ENCODE data around the gene APC2. TPM values are rescaled to one million over a fixed set of nuclear protein-coding genes. Genes with fewer than 3 reads are reported as not detected.
"Not testable (repeated sequence)": the region's sequence is repeated elsewhere in the genome, so short reads cannot be mapped to it uniquely, and the experiment has no call there.

APC2 gene
- total RNA-seq, 1 donor from 2014 or later, result 0.15 TPM

- intact Hi-C loops (cut with micrococcal nuclease), result no loop called here
Measured at GRCh38 chr19:1510807-1511206, 60.9 kb downstream of the APC2 start.

DNA sequence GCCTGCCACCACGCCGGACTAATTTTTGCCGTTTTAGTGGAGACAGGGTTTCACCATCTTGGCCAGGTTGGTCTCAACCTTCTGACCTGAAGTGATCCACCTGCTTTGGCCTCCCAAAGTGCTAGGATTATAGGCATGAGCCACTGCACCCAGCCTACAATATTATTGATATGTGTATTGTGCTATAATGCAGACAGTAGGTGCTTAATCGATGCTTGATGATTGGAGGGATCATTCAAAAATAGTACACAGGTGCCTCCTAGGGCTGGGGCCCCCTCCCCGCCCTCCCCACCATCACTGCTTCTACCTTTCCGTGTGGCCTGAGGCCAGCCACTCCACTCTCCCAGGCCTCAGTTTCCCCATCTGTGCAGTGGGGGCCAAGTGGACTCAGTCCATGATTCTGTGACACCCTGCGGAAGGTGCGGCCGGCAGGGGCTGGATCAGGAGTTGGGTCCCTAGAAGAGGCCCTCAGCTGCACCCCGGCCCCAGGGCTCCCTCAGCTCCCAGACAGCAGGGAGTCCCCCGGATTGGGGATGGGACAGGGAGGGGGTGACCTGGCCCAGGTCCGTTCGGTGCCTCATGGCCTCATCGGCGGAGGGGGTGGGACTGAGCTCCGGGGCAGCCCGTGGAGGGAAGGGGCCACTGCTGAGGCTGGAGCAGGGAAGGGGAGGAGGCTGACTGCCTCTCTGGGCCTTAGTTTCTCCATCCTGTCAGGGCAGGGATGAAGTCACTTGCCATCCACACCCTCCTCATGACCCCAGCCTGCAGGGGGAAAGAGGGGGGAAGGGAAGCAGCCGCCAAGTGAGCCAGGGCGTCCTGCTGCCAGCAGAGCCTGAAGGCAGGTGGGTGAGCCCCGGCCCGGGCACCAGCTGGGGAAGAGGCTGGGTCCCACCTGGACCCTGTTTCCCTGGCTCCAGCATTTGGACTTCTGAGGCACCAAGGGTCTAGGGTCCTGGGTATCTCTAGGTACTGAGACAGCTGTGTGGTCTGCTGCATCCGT, 61.7 kb downstream of the APC2 start:
- intact Hi-C loops (cut with micrococcal nuclease), result loop anchor here (2.0 kb wide), 1 partner anchor 67 kb away; no protein-coding TSS in a partner anchor

GRCh38 chr19:1512671-1513498, 63.0 kb downstream of the APC2 start, which contains the start of gene ADAMTSL5:
Gene ADAMTSL5, minus strand, starts transcription at chr19:1513019. Its CDS starts 2,076 bp downstream, at chr19:1510943.
- intact Hi-C loops (cut with micrococcal nuclease), result loop anchor here (2.0 kb wide), 1 partner anchor 68 kb away; no protein-coding TSS in a partner anchor

- intact Hi-C loops (cut with micrococcal nuclease), result loop anchor here (2.0 kb wide), 1 partner anchor 69 kb away; no protein-coding TSS in a partner anchor
Measured at GRCh38 chr19:1513499-1514294, 63.8 kb downstream of the APC2 start.

GRCh38 chr19:1514295-1514661, 64.4 kb downstream of the APC2 start:
- intact Hi-C loops (cut with micrococcal nuclease), result no loop called here

DNA sequence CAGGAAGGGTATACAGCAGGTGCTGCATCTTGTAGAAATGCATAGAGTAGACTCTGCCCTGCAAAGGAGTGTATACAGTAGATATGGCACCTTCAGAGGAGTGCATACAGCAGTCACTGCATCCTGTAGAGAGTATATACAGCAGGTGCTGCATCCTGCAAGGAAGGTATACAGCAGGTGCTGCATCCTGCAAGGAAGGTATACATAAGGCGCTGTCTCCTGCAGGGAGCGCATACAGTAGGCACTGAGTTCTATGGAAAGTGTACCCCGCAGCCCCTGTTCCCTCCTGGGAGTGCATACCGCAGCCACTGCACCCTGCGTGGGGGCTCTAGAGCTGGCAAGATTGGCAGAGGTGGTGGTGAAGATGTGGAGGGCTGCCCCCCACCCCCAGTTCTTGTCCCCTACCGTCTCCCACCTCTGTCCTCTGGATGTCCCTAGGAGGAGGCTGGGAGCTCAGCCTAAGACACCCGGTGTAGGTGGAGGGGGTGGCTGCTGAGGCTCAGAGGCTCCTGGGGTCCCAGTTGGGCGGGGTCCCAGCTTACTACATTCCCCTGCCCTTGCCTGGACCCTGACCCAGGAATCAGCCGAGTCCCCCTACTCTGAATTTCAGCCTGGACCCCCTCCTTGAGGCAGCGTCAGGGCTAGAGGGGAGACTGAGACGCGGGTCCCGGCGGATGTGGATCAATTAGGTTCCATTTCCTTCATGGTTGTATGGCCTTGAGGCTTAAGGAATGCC, 65.2 kb downstream of the APC2 start:
- intact Hi-C loops (cut with micrococcal nuclease), result no loop called here

- intact Hi-C loops (cut with micrococcal nuclease), result no loop called here
Measured at GRCh38 chr19:1516395-1516753, 66.5 kb downstream of the APC2 start.

GRCh38 chr19:1518471-1518870, 68.5 kb downstream of the APC2 start:
- intact Hi-C loops (cut with micrococcal nuclease), result no loop called here

DNA sequence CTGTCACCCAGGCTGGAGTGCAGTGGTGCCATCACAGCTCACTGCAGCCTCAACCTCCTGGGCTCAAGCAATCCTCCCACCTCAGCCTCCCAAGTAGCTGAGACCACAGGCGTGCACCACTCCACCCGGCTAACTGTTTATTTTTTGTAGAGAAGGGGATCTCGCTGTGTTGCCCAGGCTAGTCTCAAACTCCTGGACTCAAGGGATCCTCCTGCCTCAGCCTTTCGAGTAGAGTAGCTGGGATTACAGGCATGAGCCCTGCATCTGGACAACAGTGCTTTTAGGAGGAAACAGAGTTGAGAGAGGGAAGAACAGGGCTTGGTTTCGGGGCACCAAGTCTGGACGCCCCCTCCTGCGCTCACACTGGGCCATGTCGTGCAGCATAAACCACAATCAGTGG, 69.9 kb downstream of the APC2 start:
- intact Hi-C loops (cut with micrococcal nuclease), result not testable (repeated sequence)

- intact Hi-C loops (cut with micrococcal nuclease), result no loop called here
Measured at GRCh38 chr19:1520203-1520780, 70.4 kb downstream of the APC2 start.

DNA sequence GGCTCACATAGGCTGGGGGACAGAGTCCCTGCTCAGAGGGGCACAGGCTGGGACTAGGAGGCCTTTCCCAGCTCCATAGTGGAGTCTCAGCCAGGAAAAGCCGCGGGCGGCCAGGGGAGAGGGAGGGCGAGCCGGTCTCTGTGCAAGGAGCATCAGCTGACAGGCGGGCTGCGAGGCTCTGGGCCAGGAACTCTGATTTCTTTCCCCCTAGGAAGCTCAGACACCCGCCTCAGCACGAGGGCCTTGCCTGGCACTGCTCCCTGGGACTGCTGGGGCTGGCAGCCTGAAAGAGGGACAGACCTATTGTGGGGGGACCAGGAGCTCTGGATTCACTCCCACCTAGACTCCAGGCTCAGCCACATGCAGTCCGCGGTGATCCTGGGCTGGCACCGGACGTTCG, 71.7 kb downstream of the APC2 start:
- intact Hi-C loops (cut with micrococcal nuclease), result no loop called here

- intact Hi-C loops (cut with micrococcal nuclease), result no loop called here
Measured at GRCh38 chr19:1522061-1522460, 72.1 kb downstream of the APC2 start.

DNA sequence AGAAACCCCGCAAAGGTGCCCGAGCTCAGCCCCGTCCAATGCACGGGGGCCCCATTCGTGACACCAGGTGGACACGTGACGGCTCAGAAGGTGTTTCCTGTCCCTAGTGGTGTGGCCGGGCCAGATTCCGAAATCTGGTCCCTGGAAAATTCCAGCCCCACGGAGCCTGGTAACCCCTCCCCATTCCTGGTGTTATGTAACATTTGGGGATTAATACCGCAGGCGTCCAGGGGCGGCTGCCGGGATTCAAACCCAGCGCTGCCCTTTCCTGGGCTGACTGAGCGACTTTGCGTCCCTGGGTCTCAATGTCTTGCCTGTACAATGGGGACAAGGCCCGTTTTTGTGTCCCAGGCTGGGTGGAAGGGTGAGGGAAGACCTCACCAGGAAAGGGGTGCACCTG, 72.9 kb downstream of the APC2 start:
- intact Hi-C loops (cut with micrococcal nuclease), result no loop called here

Other genes with a start within 250 kb of the APC2 start
- gene STK11, start 244.3 kb upstream of the APC2 start, total RNA-seq, result 68.7 and 77.1 TPM in 2 replicates
- gene CBARP, start 212.1 kb upstream of the APC2 start, total RNA-seq, result 0.10 TPM in 1 of 2 replicates, not detected in the other
- 161 and 183 TPM in 2 replicates for gene ATP5F1D, start 208.4 kb upstream of the APC2 start, total RNA-seq
- gene MIDN, start 201.5 kb upstream of the APC2 start, total RNA-seq, result 106 and 107 TPM in 2 replicates
- 208 and 213 TPM in 2 replicates for gene CIRBP, start 180.8 kb upstream of the APC2 start, total RNA-seq
- gene FAM174C, start 174.6 kb upstream of the APC2 start, total RNA-seq, result 55.8 and 64.6 TPM in 2 replicates
- not detected in 2 replicates for gene EFNA2, start 164.2 kb upstream of the APC2 start, total RNA-seq
- 104 and 109 TPM in 2 replicates for gene NDUFS7, start 66.2 kb upstream of the APC2 start, total RNA-seq
- gene GAMT, start 48.6 kb upstream of the APC2 start, total RNA-seq, result 13.5 and 18.8 TPM in 2 replicates
- gene DAZAP1, start 42.5 kb upstream of the APC2 start, total RNA-seq, result 211 and 223 TPM in 2 replicates
- 1,137 and 1,164 TPM in 2 replicates for gene RPS15, start 11.7 kb upstream of the APC2 start, total RNA-seq
- gene C19orf25, start 29.1 kb downstream of the APC2 start, total RNA-seq, result 43.1 and 45.2 TPM in 2 replicates
- gene PCSK4, start 40.2 kb downstream of the APC2 start, total RNA-seq, result 1.0 and 1.5 TPM in 2 replicates
- gene REEP6, start 41.1 kb downstream of the APC2 start, total RNA-seq, result 1.0 and 1.7 TPM in 2 replicates
- 2.5 and 3.2 TPM in 2 replicates for gene ADAMTSL5, start 62.9 kb downstream of the APC2 start, total RNA-seq
- gene PLK5, start 74.0 kb downstream of the APC2 start, total RNA-seq, result not detected in 2 replicates
- gene MEX3D, start 118.2 kb downstream of the APC2 start, total RNA-seq, result 7.6 and 8.3 TPM in 2 replicates
- gene MBD3, start 142.7 kb downstream of the APC2 start, total RNA-seq, result 90.7 and 93.2 TPM in 2 replicates
- gene UQCR11, start 155.3 kb downstream of the APC2 start, total RNA-seq, result 167 and 185 TPM in 2 replicates
- 73.7 and 73.8 TPM in 2 replicates for gene TCF3, start 202.5 kb downstream of the APC2 start, total RNA-seq

Data from T-helper 1 cell treated with Interleukin-12 subunit alpha and Interleukin-12 subunit beta and Interleukin-4 antibody, amounts not matched to agents 30 ng/mL and 1 ng/mL, for 36 hours (primary cell).